A549 (cell line): ENCODE measurements around the gene CCDC85A.

Source experiments
- CTCF ChIP-seq: fragments of >200 bp; sonication (Bioruptor Twin); formaldehyde crosslinking; IDR thresholded peaks from 3 replicates; pipeline ENCODE4 v1.5.1; 2016
- FOSL2 ChIP-seq, 2 experiments: fragments of 450-650 bp in 1 of 2; fragments of >200 bp in 1 of 2; sonication (Bioruptor Twin) in 1 of 2; formaldehyde crosslinking; IDR thresholded peaks; 2 replicates each; pipeline versions ENCODE4 v1.5.0 to v1.6.1; 2016 to 2020; ENCODE audit warnings: mild to moderate bottlenecking in 1 of 2, moderate library complexity in 1 of 2
- GATA3 ChIP-seq: IDR thresholded peaks from 2 replicates; pipeline ENCODE4 v1.6.1; 2012; ENCODE audit warnings: borderline replicate concordance
- MYC ChIP-seq: IDR thresholded peaks from 2 replicates; pipeline ENCODE4 v1.6.1; 2012; ENCODE audit warnings: mild to moderate bottlenecking, inconsistent platforms, low read length, improper control_type of control experiment, borderline replicate concordance
- USF2 ChIP-seq: fragments of 450-650 bp; IDR thresholded peaks from 2 replicates; pipeline ENCODE4 v1.6.1; 2014; ENCODE audit warnings: antibody characterized with exemption

- TF ChIP-seq GATA3 (no peak), MYC (no peak), CTCF (no peak), USF2 (no peak), FOSL2 (IDR thresholded peaks at IDR 0.05) (no peak), FOSL2 (CRISPR knock-in tag; IDR thresholded peaks at IDR 0.05) (no peak)
Measured at GRCh38 chr2:56232912-56233311, 49.1 kb downstream of the CCDC85A start.
